H1 (cell line): ENCODE results near the gene RNASE11. TPM values are rescaled to one million over a fixed set of nuclear protein-coding genes. Genes with fewer than 3 reads are reported as not detected.

Source experiments
- CTCF ChIA-PET: fragments of 300-600 bp; sonication (Branson Sonifier 250); formaldehyde crosslinking; loops from one replicate; lab custom pipeline; 2021; ENCODE audit not compliant: partially characterized antibody; lab: Charles Lee
- POLR2A ChIA-PET: fragments of 300-600 bp; sonication (Branson Sonifier 250); formaldehyde crosslinking; loops from one replicate; lab custom pipeline; 2021; ENCODE audit warnings: inconsistent platforms; ENCODE audit not compliant: partially characterized antibody; lab: Charles Lee
- DNase-seq, 2 experiments: peaks; one replicate each; pipeline versions ENCODE4 v3.0.0 to v3.0.0-alpha.2; 2010 to 2022; ENCODE audit warnings: low spot score in 2 of 2, low read depth in 1 of 2, mixed read lengths in 1 of 2
- FAIRE-seq: peaks from 2 replicates; lab custom pipeline; 2011; peaks lifted over from hg19 to GRCh38; lab: Jason Lieb, UNC
- H2AFZ ChIP-seq: 2 replicates; pipeline ENCODE4 v1.8.1; 2012; ENCODE audit warnings: low read length, inconsistent platforms
- H2AK5ac ChIP-seq: 2 replicates; pipeline ENCODE4 v1.6.1; 2013; ENCODE audit warnings: low read depth, low read length
- H2BK120ac ChIP-seq: replicated peaks from 2 replicates; pipeline ENCODE3; 2013; ENCODE audit warnings: low read depth, low read length, inconsistent platforms
- H2BK12ac ChIP-seq: 2 replicates; pipeline ENCODE4 v1.6.1; 2013; ENCODE audit warnings: low read depth, low read length
- H2BK15ac ChIP-seq: 2 replicates; pipeline ENCODE4 v1.6.1; 2013; ENCODE audit warnings: low read length
- H2BK20ac ChIP-seq: 2 replicates; pipeline ENCODE4 v1.6.1; 2013; ENCODE audit warnings: low read length
- H2BK5ac ChIP-seq: 2 replicates; pipeline ENCODE4 v1.6.1; 2013; ENCODE audit warnings: low read depth, low read length
- H3K14ac ChIP-seq: 2 replicates; pipeline ENCODE4 v1.6.1; 2013; ENCODE audit warnings: inconsistent platforms; ENCODE audit not compliant: insufficient read length
- H3K18ac ChIP-seq: 2 replicates; pipeline ENCODE4 v1.6.1; 2013; ENCODE audit warnings: low read length; ENCODE audit errors: extremely low read depth
- H3K23ac ChIP-seq: 2 replicates; pipeline ENCODE4 v1.6.1; 2013; ENCODE audit warnings: inconsistent platforms; ENCODE audit not compliant: insufficient read length
- H3K23me2 ChIP-seq: 2 replicates; pipeline ENCODE4 v1.6.1; 2013; ENCODE audit warnings: low read depth, low read length
- H3K27ac ChIP-seq: 2 replicates; pipeline ENCODE4 v1.6.1; 2011; ENCODE audit warnings: low read depth, low read length, inconsistent platforms
- H3K27me3 ChIP-seq, 4 experiments: replicated peaks in 1 of 4; 1 replicate in 1 of 4; 2 replicates in 3 of 4; pipeline versions ENCODE4 v1.6.1 to v1.8.1; 2011 to 2013; ENCODE audit warnings: low read length in 3 of 4, mild to moderate bottlenecking in 3 of 4, inconsistent platforms in 2 of 4, mixed read lengths in 2 of 4, moderate library complexity in 1 of 4; ENCODE audit not compliant: control insufficient read depth in 3 of 4, insufficient read depth in 3 of 4; ENCODE audit errors: extremely low read depth in 1 of 4
- H3K36me3 ChIP-seq, 4 experiments: 2 replicates each; pipeline versions ENCODE4 v1.6.1 to v1.8.1; 2011 to 2013; ENCODE audit warnings: mild to moderate bottlenecking in 4 of 4, low read length in 3 of 4, moderate library complexity in 2 of 4, control low read depth in 1 of 4, inconsistent platforms in 1 of 4; ENCODE audit not compliant: insufficient read depth in 4 of 4, control insufficient read depth in 2 of 4
- H3K4ac ChIP-seq: replicated peaks from 2 replicates; pipeline ENCODE3; 2013; ENCODE audit warnings: low read length, low read depth, mixed read lengths, inconsistent platforms; ENCODE audit not compliant: insufficient read length
- H3K4me1 ChIP-seq, 4 experiments: replicated peaks in 1 of 4; 1 replicate in 1 of 4; 2 replicates in 3 of 4; pipeline versions ENCODE4 v1.6.1 to v1.8.1; 2011 to 2013; ENCODE audit warnings: low read length in 3 of 4, inconsistent platforms in 2 of 4, mixed read lengths in 1 of 4; ENCODE audit not compliant: insufficient read depth in 4 of 4, control insufficient read depth in 3 of 4
- H3K4me2 ChIP-seq, 2 experiments: 2 replicates each; pipeline versions ENCODE4 v1.6.1 to v1.8.1; 2011 to 2013; ENCODE audit warnings: low read depth in 2 of 2, low read length in 2 of 2, control low read depth in 1 of 2, inconsistent platforms in 1 of 2, mild to moderate bottlenecking in 1 of 2; ENCODE audit not compliant: insufficient read depth in 1 of 2
- H3K4me3 ChIP-seq, 4 experiments: fragments of 200-600, 300-600 bp in 1 of 4; sonication (generic), shearing (Covaris generic), sonication (Bioruptor Twin) in 1 of 4; 2 replicates each; pipeline versions ENCODE4 v1.5.1 to v1.8.1; 2011 to 2016; ENCODE audit warnings: low read length in 4 of 4, low read depth in 3 of 4, control low read depth in 2 of 4, inconsistent platforms in 2 of 4, mild to moderate bottlenecking in 2 of 4, mixed read lengths in 1 of 4, moderate library complexity in 1 of 4; ENCODE audit not compliant: insufficient read depth in 2 of 4; ENCODE audit errors: extremely low read depth in 1 of 4
- H3K56ac ChIP-seq: replicated peaks from 2 replicates; pipeline ENCODE3; 2013; ENCODE audit warnings: low read depth, mild to moderate bottlenecking, mixed read lengths, low read length, inconsistent platforms; ENCODE audit not compliant: insufficient read length
- H3K79me1 ChIP-seq: 2 replicates; pipeline ENCODE4 v1.6.1; 2013; ENCODE audit warnings: low read depth, low read length, control low read depth
- H3K79me2 ChIP-seq, 2 experiments: 2 replicates each; pipeline versions ENCODE4 v1.6.1 to v1.8.1; 2012 to 2013; ENCODE audit warnings: low read length in 2 of 2, mild to moderate bottlenecking in 2 of 2, inconsistent platforms in 1 of 2; ENCODE audit not compliant: insufficient read depth in 2 of 2, control insufficient read depth in 1 of 2
- H3K9ac ChIP-seq, 4 experiments: replicated peaks in 1 of 4; 1 replicate in 1 of 4; 2 replicates in 3 of 4; pipeline versions ENCODE4 v1.6.1 to v1.8.1; 2011 to 2013; ENCODE audit warnings: low read depth in 3 of 4, low read length in 3 of 4, control low read depth in 2 of 4, mild to moderate bottlenecking in 2 of 4, moderate library complexity in 2 of 4, inconsistent platforms in 1 of 4; ENCODE audit errors: extremely low read depth in 1 of 4
- H3K9me3 ChIP-seq, 2 experiments: 2 replicates each; pipeline versions ENCODE4 v1.6.1 to v1.8.1; 2012 to 2013; ENCODE audit warnings: mild to moderate bottlenecking in 2 of 2, moderate library complexity in 2 of 2, control low read depth in 1 of 2, inconsistent platforms in 1 of 2, low read depth in 1 of 2, low read length in 1 of 2, mixed read lengths in 1 of 2; ENCODE audit not compliant: insufficient read depth in 2 of 2
- H4K20me1 ChIP-seq, 2 experiments: replicated peaks in 1 of 2; 2 replicates each; pipeline versions ENCODE3 to v1.8.1; 2011 to 2013; ENCODE audit warnings: inconsistent platforms in 2 of 2, low read length in 2 of 2, mild to moderate bottlenecking in 1 of 2; ENCODE audit not compliant: insufficient read depth in 2 of 2, control insufficient read depth in 1 of 2
- H4K5ac ChIP-seq: 2 replicates; pipeline ENCODE4 v1.6.1; 2013; ENCODE audit warnings: low read length, low read depth, mixed read lengths, inconsistent platforms; ENCODE audit not compliant: insufficient read length
- H4K8ac ChIP-seq: 2 replicates; pipeline ENCODE4 v1.8.0; 2013; ENCODE audit warnings: mild to moderate bottlenecking, moderate library complexity, low read length, inconsistent platforms; ENCODE audit not compliant: insufficient read depth; ENCODE audit errors: extremely low read depth
- H4K91ac ChIP-seq: replicated peaks from 2 replicates; pipeline ENCODE3; 2013; ENCODE audit warnings: low read length, mixed read lengths, inconsistent platforms; ENCODE audit not compliant: insufficient read length
- BACH1 ChIP-seq: IDR thresholded peaks from 2 replicates; pipeline ENCODE4 v1.6.1; 2012; ENCODE audit warnings: low read length, improper control_type of control experiment
- CBX8 ChIP-seq: fragments of 300-800, 300-1000 bp; sonication (generic); IDR thresholded peaks from 2 replicates; pipeline ENCODE4 v1.7.1; 2016; ENCODE audit warnings: low read depth, low read length, borderline replicate concordance
- CTBP2 ChIP-seq: IDR thresholded peaks from 2 replicates; pipeline ENCODE4 v1.7.0; 2011; ENCODE audit warnings: borderline replicate concordance, mild to moderate bottlenecking, moderate library complexity, mixed read lengths, low read length; ENCODE audit not compliant: insufficient read depth, insufficient read length
- KDM5A ChIP-seq: fragments of 200-600 bp; IDR thresholded peaks from 2 replicates; pipeline ENCODE4 v1.7.1; 2012; ENCODE audit warnings: mild to moderate bottlenecking, low read length, inconsistent platforms, mixed read lengths
- PHF8 ChIP-seq: fragments of 200-600 bp; sonication (generic); conservative IDR thresholded peaks from 2 replicates; pipeline ENCODE4 v1.7.1; 2012; ENCODE audit warnings: low read depth, mild to moderate bottlenecking, inconsistent platforms, low read length, moderate library complexity
- POU5F1 ChIP-seq: IDR thresholded peaks from 2 replicates; pipeline ENCODE4 v1.6.1; 2011; ENCODE audit warnings: low read depth, mild to moderate bottlenecking, low read length, moderate library complexity
- RBBP5 ChIP-seq: IDR thresholded peaks from 2 replicates; pipeline ENCODE4 v1.7.1; 2012; ENCODE audit warnings: low read depth, mild to moderate bottlenecking, inconsistent platforms, low read length, moderate library complexity, borderline replicate concordance
- RXRA ChIP-seq: IDR thresholded peaks from 2 replicates; pipeline ENCODE4 v1.6.1; 2011; ENCODE audit warnings: low read depth, mild to moderate bottlenecking, low read length, moderate library complexity; ENCODE audit not compliant: insufficient read depth
- SIN3A ChIP-seq, 2 experiments: IDR thresholded peaks in 1 of 2; conservative IDR thresholded peaks in 1 of 2; 2 replicates each; pipeline ENCODE4 v1.6.1; 2011 to 2012; ENCODE audit warnings: low read length in 2 of 2, improper control_type of control experiment in 1 of 2, low read depth in 1 of 2, mild to moderate bottlenecking in 1 of 2
- SP2 ChIP-seq: IDR thresholded peaks from 2 replicates; pipeline ENCODE4 v1.6.1; 2012; ENCODE audit warnings: mild to moderate bottlenecking, low read length, inconsistent platforms
- WGBS, 2 experiments: shearing (Covaris generic) in 1 of 2; methylation state at CpG; one replicate each; pipeline versions ENCODE4 v1.1.6 to v1.1.7; 2013 to 2015; ENCODE audit warnings: low lambda C conversion rate in 2 of 2, mixed read lengths in 2 of 2, inconsistent platforms in 1 of 2, low coverage in 1 of 2, missing lambda C conversion rate in 1 of 2; ENCODE audit not compliant: insufficient replicate concordance in 2 of 2, insufficient coverage in 1 of 2, insufficient read length in 1 of 2; ENCODE audit errors: extremely low coverage in 1 of 2, missing lambda C conversion rate in 1 of 2; 5-methylcytosine and 5-hydroxymethylcytosine counted together
- polyA plus RNA-seq, 7 experiments: library from polyadenylated mRNA; depleted of rRNA in 3 of 7; stranded (reverse) in 5 of 7; unstranded in 2 of 7; fragments of >200 nt in 5 of 7; fragments of 200-250 nt in 2 of 7; gene quantifications; 1 replicate in 5 of 7; 2 replicates in 1 of 7; 4 replicates in 1 of 7; pipeline versions ENCODE4 v1.2.1 to v1.2.3, GENCODE V29; 2011 to 2013; ENCODE audit warnings: missing spikeins in 2 of 7, mixed read lengths in 2 of 7
- total RNA-seq: library from RNA; stranded (reverse); fragmentation: NEBNext Ultra II Directional; extraction: Animal tissue kit (Norgen Biotek cat#: 25700); gene quantifications from 2 replicates; pipeline ENCODE4 v1.2.1, GENCODE V29; 2021

RNASE11 gene
- total and polyA plus RNA-seq, 2 of the 8 experiments (the other 6 are each of a cell fraction or from before 2014, with no cell fraction given), result not detected

DNA sequence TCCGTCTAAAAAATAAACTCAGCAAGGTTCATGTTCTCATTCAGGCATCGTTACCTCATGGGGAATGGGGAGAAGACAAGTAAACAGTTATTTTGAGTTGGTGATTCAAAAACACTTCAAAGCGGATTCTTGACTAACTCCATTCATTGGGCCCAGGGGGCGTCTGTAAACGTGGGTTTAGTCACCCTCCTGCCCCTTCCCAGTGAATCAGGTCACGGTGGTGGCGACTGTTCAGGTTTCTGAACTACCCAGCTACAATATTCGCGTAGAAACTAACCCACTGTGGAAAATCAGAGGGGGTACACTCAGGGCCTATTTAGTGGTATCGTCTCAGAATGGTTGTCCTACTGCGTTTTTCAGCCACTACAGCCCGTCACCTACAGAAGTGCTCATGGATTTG, 38.5 kb upstream of the RNASE11 start:
- TF ChIP-seq CBX8 (no peak), SIN3A (conservative IDR thresholded peaks at IDR 0.05 in 1 of 2, IDR thresholded peaks at IDR 0.05 in 1 of 2; ENCODE audit: low read depth in 1 of 2, low read length in 2 of 2) (0 out of 4 replicates have a peak, but pooled peaks of 1 of the 2 experiments have one; percentile 3), POU5F1 (no peak), BACH1 (no peak), KDM5A (no peak), RBBP5 (no peak; the same call in 1 of the 2 replicates), PHF8 (0 out of 2 replicates have a peak, but pooled peaks have one; percentile 16), CTBP2 (no peak), SP2 (no peak), RXRA (no peak)
- no peak overlapping the region for H2BK20ac ChIP-seq
- no peak overlapping the region for H2AK5ac ChIP-seq
- no peak overlapping the region for H3K56ac ChIP-seq
- CTCF ChIA-PET, result interaction anchor here (0.7 kb wide), 1 partner anchor 10 kb away, joined by 3 read pairs; no protein-coding TSS in a partner anchor
- H2BK120ac ChIP-seq, result no peak overlapping the region
- no peak overlapping the region for H3K23ac ChIP-seq
- no peak overlapping the region for H2BK15ac ChIP-seq
- 0 out of 2 replicates have a peak overlapping the region, but pooled peaks have one; percentile 22 for H2AFZ ChIP-seq
- H3K9ac ChIP-seq, result no peak overlapping the region; a peak in 1 of 7 replicates
- H3K4me3 ChIP-seq, result peak overlapping the region; percentile 64 to 99 (median 82)
- no peak overlapping the region for H3K27ac ChIP-seq
- H2BK5ac ChIP-seq, result no peak overlapping the region
- no peak overlapping the region for H3K18ac ChIP-seq
- H4K8ac ChIP-seq, result no peak overlapping the region
- 4% methylated on average over 12 of the region's 12 CpGs; no CpG with 5 or more reads in 1 of the 2 experiments for WGBS, 2 experiments
- H3K14ac ChIP-seq, result no peak overlapping the region
- H3K79me1 ChIP-seq, result no peaks in the 10 kb centered on the region
- no peak overlapping the region for H4K91ac ChIP-seq
- no peak overlapping the region for H3K4ac ChIP-seq
- POLR2A ChIA-PET, result no interaction called here
- no peaks in the 10 kb centered on the region for H3K79me2 ChIP-seq
- peak overlapping the region; percentile 71 to 95 for H3K4me2 ChIP-seq
- no peak overlapping the region for H4K5ac ChIP-seq
- H3K27me3 ChIP-seq, result peaks cover 0 to 24% (median 17%) of the 10 kb centered on the region in 4 experiments; a peak in 6 of 7 replicates
- H3K4me1 ChIP-seq, result peaks cover 0 to 10% (median 1%) of the 10 kb centered on the region in 4 experiments; a peak in 2 of 7 replicates
- DNase-seq (no peak), FAIRE-seq (no peak)
- peaks cover 30% of the 10 kb centered on the region for H3K23me2 ChIP-seq
- H3K9me3 ChIP-seq, result no peaks in the 10 kb centered on the region
- H2BK12ac ChIP-seq, result no peak overlapping the region
- H3K36me3 ChIP-seq, result no peaks in the 10 kb centered on the region
- no peaks in the 10 kb centered on the region for H4K20me1 ChIP-seq
